ENCODE data around the gene BHLHE23.

DNA sequence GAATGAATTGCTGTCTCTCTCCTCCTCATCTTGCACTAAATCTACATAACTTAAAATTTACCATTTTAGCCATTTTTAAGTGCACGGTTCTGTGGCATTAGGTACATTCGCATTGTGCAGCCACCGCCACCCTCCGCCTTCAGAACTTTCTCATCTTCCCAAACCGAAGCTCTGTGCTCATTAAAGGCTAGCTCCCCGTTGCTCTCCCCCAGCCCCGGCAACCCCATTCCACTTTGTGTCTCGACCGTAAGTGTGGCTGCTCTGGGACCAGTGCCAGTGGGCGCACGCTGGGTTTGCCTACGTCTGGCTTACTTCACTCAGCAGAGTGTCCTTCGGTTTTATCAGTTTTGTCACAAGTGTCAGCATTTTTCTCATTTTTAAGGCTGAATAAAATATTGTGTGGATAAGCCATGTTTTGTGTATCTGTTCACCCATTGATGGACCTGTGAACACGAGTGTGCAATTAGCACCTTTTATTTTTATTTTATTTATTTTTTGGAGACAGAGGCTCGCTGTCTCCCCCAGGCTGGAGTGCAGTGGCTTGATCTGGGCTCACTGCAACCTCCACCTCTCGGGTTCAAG lies 37.5 kb downstream of the BHLHE23 start:
- TF ChIP-seq, protein P1, sequence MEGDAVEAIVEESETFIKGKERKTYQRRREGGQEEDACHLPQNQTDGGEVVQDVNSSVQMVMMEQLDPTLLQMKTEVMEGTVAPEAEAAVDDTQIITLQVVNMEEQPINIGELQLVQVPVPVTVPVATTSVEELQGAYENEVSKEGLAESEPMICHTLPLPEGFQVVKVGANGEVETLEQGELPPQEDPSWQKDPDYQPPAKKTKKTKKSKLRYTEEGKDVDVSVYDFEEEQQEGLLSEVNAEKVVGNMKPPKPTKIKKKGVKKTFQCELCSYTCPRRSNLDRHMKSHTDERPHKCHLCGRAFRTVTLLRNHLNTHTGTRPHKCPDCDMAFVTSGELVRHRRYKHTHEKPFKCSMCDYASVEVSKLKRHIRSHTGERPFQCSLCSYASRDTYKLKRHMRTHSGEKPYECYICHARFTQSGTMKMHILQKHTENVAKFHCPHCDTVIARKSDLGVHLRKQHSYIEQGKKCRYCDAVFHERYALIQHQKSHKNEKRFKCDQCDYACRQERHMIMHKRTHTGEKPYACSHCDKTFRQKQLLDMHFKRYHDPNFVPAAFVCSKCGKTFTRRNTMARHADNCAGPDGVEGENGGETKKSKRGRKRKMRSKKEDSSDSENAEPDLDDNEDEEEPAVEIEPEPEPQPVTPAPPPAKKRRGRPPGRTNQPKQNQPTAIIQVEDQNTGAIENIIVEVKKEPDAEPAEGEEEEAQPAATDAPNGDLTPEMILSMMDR (IDR thresholded peaks at IDR 0.05), result no peak
- TF ChIP-seq EP300 (IDR thresholded peaks at IDR 0.05; ENCODE audit: borderline replicate concordance in 1 of 2, low read depth in 1 of 2, low read length in 1 of 2) (no peak), TCF12 (IDR thresholded peaks at IDR 0.05) (no peak), FOSL2 (IDR thresholded peaks at IDR 0.05; ENCODE audit: borderline replicate concordance, low read depth) (no peak), EZH2phosphoT487 (IDR thresholded peaks at IDR 0.05; ENCODE audit: borderline replicate concordance, low read depth) (no peak)
- TF ChIP-seq, protein P2, sequence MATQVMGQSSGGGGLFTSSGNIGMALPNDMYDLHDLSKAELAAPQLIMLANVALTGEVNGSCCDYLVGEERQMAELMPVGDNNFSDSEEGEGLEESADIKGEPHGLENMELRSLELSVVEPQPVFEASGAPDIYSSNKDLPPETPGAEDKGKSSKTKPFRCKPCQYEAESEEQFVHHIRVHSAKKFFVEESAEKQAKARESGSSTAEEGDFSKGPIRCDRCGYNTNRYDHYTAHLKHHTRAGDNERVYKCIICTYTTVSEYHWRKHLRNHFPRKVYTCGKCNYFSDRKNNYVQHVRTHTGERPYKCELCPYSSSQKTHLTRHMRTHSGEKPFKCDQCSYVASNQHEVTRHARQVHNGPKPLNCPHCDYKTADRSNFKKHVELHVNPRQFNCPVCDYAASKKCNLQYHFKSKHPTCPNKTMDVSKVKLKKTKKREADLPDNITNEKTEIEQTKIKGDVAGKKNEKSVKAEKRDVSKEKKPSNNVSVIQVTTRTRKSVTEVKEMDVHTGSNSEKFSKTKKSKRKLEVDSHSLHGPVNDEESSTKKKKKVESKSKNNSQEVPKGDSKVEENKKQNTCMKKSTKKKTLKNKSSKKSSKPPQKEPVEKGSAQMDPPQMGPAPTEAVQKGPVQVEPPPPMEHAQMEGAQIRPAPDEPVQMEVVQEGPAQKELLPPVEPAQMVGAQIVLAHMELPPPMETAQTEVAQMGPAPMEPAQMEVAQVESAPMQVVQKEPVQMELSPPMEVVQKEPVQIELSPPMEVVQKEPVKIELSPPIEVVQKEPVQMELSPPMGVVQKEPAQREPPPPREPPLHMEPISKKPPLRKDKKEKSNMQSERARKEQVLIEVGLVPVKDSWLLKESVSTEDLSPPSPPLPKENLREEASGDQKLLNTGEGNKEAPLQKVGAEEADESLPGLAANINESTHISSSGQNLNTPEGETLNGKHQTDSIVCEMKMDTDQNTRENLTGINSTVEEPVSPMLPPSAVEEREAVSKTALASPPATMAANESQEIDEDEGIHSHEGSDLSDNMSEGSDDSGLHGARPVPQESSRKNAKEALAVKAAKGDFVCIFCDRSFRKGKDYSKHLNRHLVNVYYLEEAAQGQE (IDR thresholded peaks at IDR 0.05; ENCODE audit: low read depth, low read length), result no peak
- TF ChIP-seq, protein P3, sequence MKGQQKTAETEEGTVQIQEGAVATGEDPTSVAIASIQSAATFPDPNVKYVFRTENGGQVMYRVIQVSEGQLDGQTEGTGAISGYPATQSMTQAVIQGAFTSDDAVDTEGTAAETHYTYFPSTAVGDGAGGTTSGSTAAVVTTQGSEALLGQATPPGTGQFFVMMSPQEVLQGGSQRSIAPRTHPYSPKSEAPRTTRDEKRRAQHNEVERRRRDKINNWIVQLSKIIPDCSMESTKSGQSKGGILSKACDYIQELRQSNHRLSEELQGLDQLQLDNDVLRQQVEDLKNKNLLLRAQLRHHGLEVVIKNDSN (IDR thresholded peaks at IDR 0.05; ENCODE audit: borderline replicate concordance, low read depth), result no peak
- TF ChIP-seq, protein P4, sequence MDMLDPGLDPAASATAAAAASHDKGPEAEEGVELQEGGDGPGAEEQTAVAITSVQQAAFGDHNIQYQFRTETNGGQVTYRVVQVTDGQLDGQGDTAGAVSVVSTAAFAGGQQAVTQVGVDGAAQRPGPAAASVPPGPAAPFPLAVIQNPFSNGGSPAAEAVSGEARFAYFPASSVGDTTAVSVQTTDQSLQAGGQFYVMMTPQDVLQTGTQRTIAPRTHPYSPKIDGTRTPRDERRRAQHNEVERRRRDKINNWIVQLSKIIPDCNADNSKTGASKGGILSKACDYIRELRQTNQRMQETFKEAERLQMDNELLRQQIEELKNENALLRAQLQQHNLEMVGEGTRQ (IDR thresholded peaks at IDR 0.05; ENCODE audit: borderline replicate concordance, low read depth, low read length), result no peak

Measured in SK-N-SH (cell line).